Lung (tissue), 13 donors: Measurements from ENCODE around the gene CCDC137. TPM values are rescaled to one million over a fixed set of nuclear protein-coding genes. Genes with fewer than 3 reads are reported as not detected.

ENCODE experiments used
- ATAC-seq: fragments of 200-7000 bp; cut with Tn5 transposase; one replicate; pipeline ENCODE4 v1.9.1; 2020; ENCODE audit warnings: moderate number of reproducible peaks; ENCODE audit not compliant: insufficient read depth, low FRiP score
- DNase-seq, 3 donors: peaks; one replicate each; pipeline ENCODE4 v3.0.0-alpha.2; 2013 to 2017
- H3K27ac ChIP-seq, 2 donors: one replicate each; pipeline ENCODE4 v1.5.1; 2013; ENCODE audit warnings: mild to moderate bottlenecking in 2 of 2, moderate library complexity in 2 of 2, control low read depth in 1 of 2, inconsistent platforms in 1 of 2, low read depth in 1 of 2, low read length in 1 of 2
- H3K27me3 ChIP-seq, 3 donors: one replicate each; pipeline ENCODE4 v1.5.1; 2013; ENCODE audit warnings: low read length in 2 of 3; ENCODE audit not compliant: control insufficient read depth in 3 of 3, insufficient read depth in 3 of 3
- H3K36me3 ChIP-seq, 4 donors: one replicate each; pipeline ENCODE4 v1.5.1; 2013; ENCODE audit warnings: low read length in 4 of 4, mild to moderate bottlenecking in 1 of 4, moderate library complexity in 1 of 4; ENCODE audit not compliant: control insufficient read depth in 4 of 4, insufficient read depth in 4 of 4
- H3K4me1 ChIP-seq, 5 donors: one replicate each; pipeline ENCODE4 v1.5.1; 2013; ENCODE audit warnings: low read length in 5 of 5, mild to moderate bottlenecking in 2 of 5, moderate library complexity in 1 of 5; ENCODE audit not compliant: control insufficient read depth in 5 of 5, insufficient read depth in 5 of 5
- H3K4me3 ChIP-seq: one replicate; pipeline ENCODE4 v1.5.1; 2013; ENCODE audit warnings: mild to moderate bottlenecking, control low read depth, moderate library complexity
- H3K9ac ChIP-seq, 2 donors: one replicate each; pipeline ENCODE4 v1.5.1; 2013; ENCODE audit warnings: low read length in 2 of 2, control low read depth in 1 of 2; ENCODE audit not compliant: insufficient read depth in 1 of 2
- H3K9me3 ChIP-seq, 4 donors: one replicate each; pipeline ENCODE4 v1.5.1; 2013; ENCODE audit warnings: low read length in 3 of 4, mild to moderate bottlenecking in 1 of 4, moderate library complexity in 1 of 4; ENCODE audit not compliant: control insufficient read depth in 4 of 4, insufficient read depth in 3 of 4
- WGBS, 2 donors: extraction: QIAGEN DNeasy Blood & Tissue Kit; methylation state at CpG; one replicate each; pipeline ENCODE4 v1.1.7; 2013; 5-methylcytosine and 5-hydroxymethylcytosine counted together
- polyA plus RNA-seq, 2 donors: library from polyadenylated mRNA; stranded (reverse); fragments of 200-250 nt; gene quantifications; one replicate each; pipeline ENCODE4 v1.2.1, GENCODE V29; 2013
- small RNA-seq: library from RNA; depleted of rRNA; stranded (forward); fragments of <200 nt; gene quantifications from one replicate; pipeline ENCODE3, GENCODE V24; 2014; ENCODE audit warnings: low replicate concordance
- total RNA-seq, 2 donors: library from RNA; depleted of rRNA in 1 of 2; stranded (reverse); fragments of >200 nt in 1 of 2; gene quantifications; one replicate each; pipeline ENCODE4 v1.2.1, GENCODE V29; 2014 to 2021
- TF ChIP-seq, protein P1 (sequence below): IDR thresholded peaks from 2 replicates; pipeline ENCODE4 v1.5.1; 2012; ENCODE audit warnings: mild to moderate bottlenecking; ENCODE audit errors: control extremely low read depth, extremely low read depth
- donor health status: control.
- donor health status: control.
- donor health status: Bipolar disorder and iron deficiency.
- donor health status: healthy.
- donor health status: DM: yes; HTN: yes; CAD: no.

CCDC137 gene
- total and polyA plus RNA-seq, 4 donors: 10.2 to 23.6 (median 16.7) TPM

DNA sequence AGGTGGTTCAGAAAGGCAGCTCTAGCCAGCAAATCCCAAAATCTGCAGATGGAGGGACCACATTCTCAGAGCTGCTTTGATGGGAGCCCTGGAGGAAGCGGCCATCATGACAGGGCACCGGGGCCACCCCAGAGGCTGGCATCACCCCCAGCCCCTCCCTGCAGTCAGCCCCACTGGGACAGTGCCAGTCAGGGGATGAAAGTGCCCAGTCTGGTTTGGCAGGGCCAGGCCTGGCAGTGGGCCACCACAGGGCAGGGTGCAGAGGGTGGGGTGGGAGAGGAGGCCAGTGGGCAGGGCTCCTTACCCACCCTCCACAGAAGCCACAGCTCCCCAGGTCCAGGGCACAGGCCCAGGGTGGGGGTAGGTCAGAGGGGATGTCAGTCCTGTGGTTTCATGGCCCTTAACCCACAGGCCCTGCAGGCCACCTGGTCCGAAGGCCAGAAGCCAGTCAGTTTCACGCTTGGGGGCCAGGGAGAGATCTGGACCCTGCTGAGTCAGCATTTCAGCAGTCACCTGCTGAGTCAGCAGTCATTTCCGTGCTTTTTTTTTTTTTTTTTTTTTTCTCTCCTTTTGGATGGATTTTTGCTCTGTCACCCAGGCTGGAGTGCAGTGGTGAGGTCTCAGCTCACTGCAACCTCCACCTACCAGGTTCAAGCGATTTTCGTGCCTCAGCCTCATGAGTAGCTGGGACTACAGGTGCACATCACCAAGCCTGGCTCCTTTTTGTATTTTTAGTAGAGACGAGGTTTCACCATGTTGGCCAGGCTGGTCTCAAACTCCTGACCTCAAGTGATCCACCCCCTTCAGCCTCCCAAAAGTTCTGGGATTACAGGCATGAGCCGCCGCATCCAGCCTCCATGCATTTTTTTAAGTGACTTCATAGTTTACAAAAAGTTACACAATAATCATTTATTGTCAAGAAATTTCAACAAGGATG is 55.9 kb downstream of the CCDC137 start:
- Histone ChIP-seq H3K36me3 (no peaks in the 10 kb centered on the region), H3K4me3 (no peak overlapping the region), H3K27me3 (no peaks in the 10 kb centered on the region), H3K27ac (peak overlapping the region in 1 of 2 donors; percentile 78), H3K9me3 (no peaks in the 10 kb centered on the region), H3K9ac (no peak overlapping the region), H3K4me1 (peaks cover 0 to 13% (median 4%) of the 10 kb centered on the region in 5 donors)
- TF ChIP-seq, protein P1, sequence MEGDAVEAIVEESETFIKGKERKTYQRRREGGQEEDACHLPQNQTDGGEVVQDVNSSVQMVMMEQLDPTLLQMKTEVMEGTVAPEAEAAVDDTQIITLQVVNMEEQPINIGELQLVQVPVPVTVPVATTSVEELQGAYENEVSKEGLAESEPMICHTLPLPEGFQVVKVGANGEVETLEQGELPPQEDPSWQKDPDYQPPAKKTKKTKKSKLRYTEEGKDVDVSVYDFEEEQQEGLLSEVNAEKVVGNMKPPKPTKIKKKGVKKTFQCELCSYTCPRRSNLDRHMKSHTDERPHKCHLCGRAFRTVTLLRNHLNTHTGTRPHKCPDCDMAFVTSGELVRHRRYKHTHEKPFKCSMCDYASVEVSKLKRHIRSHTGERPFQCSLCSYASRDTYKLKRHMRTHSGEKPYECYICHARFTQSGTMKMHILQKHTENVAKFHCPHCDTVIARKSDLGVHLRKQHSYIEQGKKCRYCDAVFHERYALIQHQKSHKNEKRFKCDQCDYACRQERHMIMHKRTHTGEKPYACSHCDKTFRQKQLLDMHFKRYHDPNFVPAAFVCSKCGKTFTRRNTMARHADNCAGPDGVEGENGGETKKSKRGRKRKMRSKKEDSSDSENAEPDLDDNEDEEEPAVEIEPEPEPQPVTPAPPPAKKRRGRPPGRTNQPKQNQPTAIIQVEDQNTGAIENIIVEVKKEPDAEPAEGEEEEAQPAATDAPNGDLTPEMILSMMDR: no peak
- DNase-seq (peak in 2 of 3 donors; percentile 35 to 49), ATAC-seq (peak; percentile 53)
- 45 to 55% methylated on average over 10 of the region's 10 CpGs for WGBS, 2 donors

Small RNAs within 50 kb of the gene (small RNA-seq; reads per million reads assigned to genes)
- 0.08 reads per million for gene MIR6786

Other genes with a start within 250 kb of the CCDC137 start
- gene ACTG1, start 153.9 kb upstream of the CCDC137 start, total RNA-seq: 1,000 to 10,000 TPM; 3,059 to 3,066 TPM
- gene ACTG1, start 153.9 kb upstream of the CCDC137 start, polyA plus RNA-seq: 1,000 to 10,000 TPM; 1,461 to 4,301 TPM
- gene FSCN2, start 138.4 kb upstream of the CCDC137 start, total RNA-seq: 1 to 10 TPM; 2.1 to 3.9 TPM
- 1 to 10 TPM in 1 of 2 donors, under 1 TPM in 1; 0.46 to 1.8 TPM for gene FSCN2, start 138.4 kb upstream of the CCDC137 start, polyA plus RNA-seq
- 10 to 100 TPM; 20.8 to 34.4 TPM for gene FAAP100, start 114.4 kb upstream of the CCDC137 start, total RNA-seq
- gene FAAP100, start 114.4 kb upstream of the CCDC137 start, polyA plus RNA-seq: 10 to 100 TPM; 21.4 to 29.3 TPM
- gene NPLOC4, start 29.6 kb upstream of the CCDC137 start, total RNA-seq: 10 to 100 TPM; 47.8 to 98.0 TPM
- gene NPLOC4, start 29.6 kb upstream of the CCDC137 start, polyA plus RNA-seq: 10 to 100 TPM; 30.1 to 54.8 TPM
- 1 to 10 TPM; 1.4 to 4.7 TPM for gene TSPAN10, start 29.5 kb upstream of the CCDC137 start, total RNA-seq
- under 1 TPM; 0.61 to 0.85 TPM for gene TSPAN10, start 29.5 kb upstream of the CCDC137 start, polyA plus RNA-seq
- gene PDE6G, start 10.2 kb upstream of the CCDC137 start, total RNA-seq: 1 to 10 TPM in 1 of 2 donors, not detected in 1; 1.8 TPM
- 1 to 10 TPM; 1.8 to 2.1 TPM for gene PDE6G, start 10.2 kb upstream of the CCDC137 start, polyA plus RNA-seq
- 10 to 100 TPM in 1 of 2 donors, 1 to 10 TPM in 1; 8.9 to 35.1 TPM for gene OXLD1, start 132 bp upstream of the CCDC137 start, total RNA-seq
- 10 to 100 TPM; 61.3 to 77.7 TPM for gene OXLD1, start 132 bp upstream of the CCDC137 start, polyA plus RNA-seq
- gene ARL16, start 17.1 kb downstream of the CCDC137 start, total RNA-seq: 10 to 100 TPM; 27.4 to 31.8 TPM
- 10 to 100 TPM; 27.8 to 59.5 TPM for gene ARL16, start 17.1 kb downstream of the CCDC137 start, polyA plus RNA-seq
- 100 to 1,000 TPM in 1 of 2 donors, 10 to 100 TPM in 1; 51.5 to 128 TPM for gene HGS, start 17.3 kb downstream of the CCDC137 start, total RNA-seq
- 100 to 1,000 TPM; 100 to 115 TPM for gene HGS, start 17.3 kb downstream of the CCDC137 start, polyA plus RNA-seq
- gene MRPL12, start 36.6 kb downstream of the CCDC137 start, total RNA-seq: 10 to 100 TPM in 1 of 2 donors, 1 to 10 TPM in 1; 6.1 to 74.9 TPM
- 100 to 1,000 TPM; 132 to 154 TPM for gene MRPL12, start 36.6 kb downstream of the CCDC137 start, polyA plus RNA-seq
- 10 to 100 TPM in 1 of 2 donors, 1 to 10 TPM in 1; 4.3 to 21.0 TPM for gene SLC25A10, start 45.5 kb downstream of the CCDC137 start, total RNA-seq
- 10 to 100 TPM; 13.0 to 21.5 TPM for gene SLC25A10, start 45.5 kb downstream of the CCDC137 start, polyA plus RNA-seq
- gene GCGR, start 137.4 kb downstream of the CCDC137 start, total RNA-seq: under 1 TPM in 1 of 2 donors, not detected in 1; 0.11 TPM
- under 1 TPM; 0.09 to 0.12 TPM for gene GCGR, start 137.4 kb downstream of the CCDC137 start, polyA plus RNA-seq
- gene MCRIP1, start 166.6 kb downstream of the CCDC137 start, total RNA-seq: 10 to 100 TPM; 47.6 to 96.2 TPM
- gene MCRIP1, start 166.6 kb downstream of the CCDC137 start, polyA plus RNA-seq: 100 to 1,000 TPM; 117 to 188 TPM
- gene PPP1R27, start 168.3 kb downstream of the CCDC137 start, total RNA-seq: not detected
- under 1 TPM in 1 of 2 donors, not detected in 1; 0.13 TPM for gene PPP1R27, start 168.3 kb downstream of the CCDC137 start, polyA plus RNA-seq
- gene P4HB, start 193.8 kb downstream of the CCDC137 start, total RNA-seq: 100 to 1,000 TPM; 356 to 990 TPM
- gene P4HB, start 193.8 kb downstream of the CCDC137 start, polyA plus RNA-seq: 100 to 1,000 TPM; 695 to 862 TPM
- gene ARHGDIA, start 204.6 kb downstream of the CCDC137 start, total RNA-seq: 100 to 1,000 TPM; 118 to 558 TPM
- 100 to 1,000 TPM; 327 to 464 TPM for gene ARHGDIA, start 204.6 kb downstream of the CCDC137 start, polyA plus RNA-seq
- 10 to 100 TPM; 46.5 to 79.5 TPM for gene ALYREF, start 224.8 kb downstream of the CCDC137 start, total RNA-seq
- 10 to 100 TPM; 26.1 to 65.8 TPM for gene ALYREF, start 224.8 kb downstream of the CCDC137 start, polyA plus RNA-seq
- gene ANAPC11, start 225.0 kb downstream of the CCDC137 start, total RNA-seq: 100 to 1,000 TPM in 1 of 2 donors, 10 to 100 TPM in 1; 36.0 to 132 TPM
- gene ANAPC11, start 225.0 kb downstream of the CCDC137 start, polyA plus RNA-seq: 100 to 1,000 TPM; 236 to 293 TPM
- under 1 TPM; 0.48 to 0.55 TPM for gene NPB, start 235.5 kb downstream of the CCDC137 start, total RNA-seq
- gene NPB, start 235.5 kb downstream of the CCDC137 start, polyA plus RNA-seq: under 1 TPM; 0.41 to 0.44 TPM
- 10 to 100 TPM; 23.0 to 81.3 TPM for gene PCYT2, start 244.7 kb downstream of the CCDC137 start, total RNA-seq
- 10 to 100 TPM; 53.8 to 91.6 TPM for gene PCYT2, start 244.7 kb downstream of the CCDC137 start, polyA plus RNA-seq